ENCODE measurements around the gene DPH3.

DPH3 gene

GRCh38 chr3:16252988-16253387 is 11.8 kb downstream of the DPH3 start:
- in situ Hi-C loops (cut with MboI; ENCODE audit: low pct_unique_long_range_greater_than_20kb, low sequenced_read_pairs, unreplicated experiment) = no loop called here
- DNase-seq (ENCODE audit: low spot score) = no peak
- no peak for TF ChIP-seq CTCF (IDR thresholded peaks at IDR 0.05; ENCODE audit: extremely low read depth, insufficient read depth, missing control alignments)

- no peak for TF ChIP-seq CTCF (IDR thresholded peaks at IDR 0.05; ENCODE audit: extremely low read depth, insufficient read depth, missing control alignments)
- DNase-seq (ENCODE audit: low spot score) = no peak
- in situ Hi-C loops (cut with MboI; ENCODE audit: low pct_unique_long_range_greater_than_20kb, low sequenced_read_pairs, unreplicated experiment) = no loop called here
These were observed 12.3 kb downstream of the DPH3 start for GRCh38 chr3:16252243-16252978.

GRCh38 chr3:16251316-16252085 is 13.2 kb downstream of the DPH3 start:
- no peak for TF ChIP-seq CTCF (IDR thresholded peaks at IDR 0.05; ENCODE audit: extremely low read depth, insufficient read depth, missing control alignments)
- DNase-seq (ENCODE audit: low spot score) = no peak
- in situ Hi-C loops (cut with MboI; ENCODE audit: low pct_unique_long_range_greater_than_20kb, low sequenced_read_pairs, unreplicated experiment) = no loop called here

GRCh38 chr3:16249886-16250285 is 14.9 kb downstream of the DPH3 start:
- no peak for DNase-seq (ENCODE audit: low spot score)
- in situ Hi-C loops (cut with MboI; ENCODE audit: low pct_unique_long_range_greater_than_20kb, low sequenced_read_pairs, unreplicated experiment) = loop anchor here (10.0 kb wide), 1 partner anchor 195 kb away; no protein-coding TSS in a partner anchor
- TF ChIP-seq CTCF (IDR thresholded peaks at IDR 0.05; ENCODE audit: extremely low read depth, insufficient read depth, missing control alignments) = no peak

GRCh38 chr3:16249336-16249735 is 15.4 kb downstream of the DPH3 start:
- in situ Hi-C loops (cut with MboI; ENCODE audit: low pct_unique_long_range_greater_than_20kb, low sequenced_read_pairs, unreplicated experiment) = loop anchor here (10.0 kb wide), 1 partner anchor 195 kb away; no protein-coding TSS in a partner anchor
- TF ChIP-seq CTCF (IDR thresholded peaks at IDR 0.05; ENCODE audit: extremely low read depth, insufficient read depth, missing control alignments) = peak; percentile 46
- no peak for DNase-seq (ENCODE audit: low spot score)

GRCh38 chr3:16248556-16248955 is 16.2 kb downstream of the DPH3 start:
- no peak for DNase-seq (ENCODE audit: low spot score)
- TF ChIP-seq CTCF (IDR thresholded peaks at IDR 0.05; ENCODE audit: extremely low read depth, insufficient read depth, missing control alignments) = no peak
- in situ Hi-C loops (cut with MboI; ENCODE audit: low pct_unique_long_range_greater_than_20kb, low sequenced_read_pairs, unreplicated experiment) = loop anchor here (10.0 kb wide), 1 partner anchor 194 kb away; no protein-coding TSS in a partner anchor

Measured in GM13977 (cell line).